H1 (cell line): ENCODE measurements around the gene SPIRE1. TPM values are rescaled to one million over a fixed set of nuclear protein-coding genes. Genes with fewer than 3 reads are reported as not detected.

Experiments used
- GTF2F1 ChIP-seq: IDR thresholded peaks from 2 replicates; pipeline ENCODE4 v1.6.1; 2012; ENCODE audit warnings: low read depth, low read length, improper control_type of control experiment, borderline replicate concordance
- KDM4A ChIP-seq: IDR thresholded peaks from one replicate; pipeline ENCODE4 v1.7.1; 2012; ENCODE audit warnings: low read depth, mild to moderate bottlenecking, moderate library complexity, low read length, inconsistent platforms; ENCODE audit not compliant: severe bottlenecking
- NANOG ChIP-seq: IDR thresholded peaks from 2 replicates; pipeline ENCODE4 v1.6.1; 2011; ENCODE audit warnings: low read length, low read depth, mild to moderate bottlenecking, inconsistent platforms; ENCODE audit not compliant: insufficient read depth, poor library complexity, severe bottlenecking
- RBBP5 ChIP-seq: IDR thresholded peaks from 2 replicates; pipeline ENCODE4 v1.7.1; 2012; ENCODE audit warnings: low read depth, mild to moderate bottlenecking, inconsistent platforms, low read length, moderate library complexity, borderline replicate concordance
- polyA plus RNA-seq, 7 experiments: library from polyadenylated mRNA; depleted of rRNA in 3 of 7; stranded (reverse) in 5 of 7; unstranded in 2 of 7; fragments of >200 nt in 5 of 7; fragments of 200-250 nt in 2 of 7; gene quantifications; 1 replicate in 5 of 7; 2 replicates in 1 of 7; 4 replicates in 1 of 7; pipeline versions ENCODE4 v1.2.1 to v1.2.3, GENCODE V29; 2011 to 2013; ENCODE audit warnings: missing spikeins in 2 of 7, mixed read lengths in 2 of 7
- total RNA-seq: library from RNA; stranded (reverse); fragmentation: NEBNext Ultra II Directional; extraction: Animal tissue kit (Norgen Biotek cat#: 25700); gene quantifications from 2 replicates; pipeline ENCODE4 v1.2.1, GENCODE V29; 2021

Gene SPIRE1
- total and polyA plus RNA-seq, 2 of the 8 experiments (the other 6 are each of a cell fraction or from before 2014, with no cell fraction given) = 6.0 to 21.5 TPM

DNA sequence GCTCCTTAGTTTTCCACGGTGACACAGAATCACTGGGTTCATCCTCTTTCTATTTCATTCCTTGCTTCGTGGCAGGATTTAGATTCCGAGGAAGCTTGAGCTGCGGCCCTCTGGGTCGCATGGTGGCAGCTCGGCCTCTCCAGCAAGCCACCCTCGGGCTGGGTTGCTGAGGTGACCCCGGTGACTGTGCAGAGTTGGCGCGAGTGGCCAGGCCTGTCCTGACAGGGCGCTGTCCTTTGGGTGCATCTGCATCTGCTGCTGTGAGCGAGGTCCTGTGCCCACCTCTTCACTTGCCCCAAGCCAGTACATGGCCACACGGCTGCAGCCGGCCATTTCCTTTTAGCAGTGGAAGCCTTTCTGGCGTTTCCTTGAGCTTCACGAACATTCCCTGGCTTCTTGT, 228.4 kb downstream of the SPIRE1 start (continued):
- TF ChIP-seq KDM4A (no peak), NANOG (no peak), GTF2F1 (no peak), RBBP5 (no peak)
